BLaER1 (cell line): ENCODE measurements around the gene MTRF1L.

ENCODE experiments used
- H3K27ac ChIP-seq: shearing (Covaris generic); formaldehyde crosslinking; 2 replicates; pipeline ENCODE4 v1.8.1; 2022
- H3K27me3 ChIP-seq: shearing (Covaris generic); formaldehyde crosslinking; 2 replicates; pipeline ENCODE4 v1.8.1; 2022
- H3K36me3 ChIP-seq: shearing (Covaris generic); formaldehyde crosslinking; 2 replicates; pipeline ENCODE4 v1.8.1; 2022
- H3K4me1 ChIP-seq: shearing (Covaris generic); formaldehyde crosslinking; 2 replicates; pipeline ENCODE4 v1.8.1; 2022
- H3K4me2 ChIP-seq: shearing (Covaris generic); formaldehyde crosslinking; 2 replicates; pipeline ENCODE4 v1.8.1; 2022
- H3K4me3 ChIP-seq: shearing (Covaris generic); formaldehyde crosslinking; 2 replicates; pipeline ENCODE4 v1.8.1; 2022
- H3K9ac ChIP-seq: shearing (Covaris generic); formaldehyde crosslinking; 2 replicates; pipeline ENCODE4 v1.8.1; 2022
- H3K9me3 ChIP-seq: shearing (Covaris generic); formaldehyde crosslinking; 2 replicates; pipeline ENCODE4 v1.8.1; 2022
- H4K20me1 ChIP-seq: shearing (Covaris generic); formaldehyde crosslinking; 2 replicates; pipeline ENCODE4 v1.8.1; 2022
- Cebpa-rat ChIP-seq: shearing (Covaris generic); IDR thresholded peaks from 2 replicates; pipeline ENCODE4 v1.8.1; 2022

The MTRF1L gene

GRCh38 chr6:153031335-153031955 is 28.9 kb upstream of the MTRF1L start:
- Histone ChIP-seq H3K27me3 (no peaks in the 10 kb centered on the region), H3K4me2 (no peak overlapping the region), H3K9ac (no peak overlapping the region), H3K36me3 (no peaks in the 10 kb centered on the region), H3K4me1 (no peaks in the 10 kb centered on the region), H3K9me3 (no peaks in the 10 kb centered on the region), H4K20me1 (no peaks in the 10 kb centered on the region), H3K27ac (no peak overlapping the region), H3K4me3 (no peak overlapping the region)
- no peak for TF ChIP-seq Cebpa-rat

- H3K27ac ChIP-seq = no peak overlapping the region
- no peaks in the 10 kb centered on the region for H3K9me3 ChIP-seq
- H3K36me3 ChIP-seq = no peaks in the 10 kb centered on the region
- no peaks in the 10 kb centered on the region for H4K20me1 ChIP-seq
- no peak overlapping the region for H3K4me3 ChIP-seq
- H3K9ac ChIP-seq = no peak overlapping the region
- H3K4me2 ChIP-seq = no peak overlapping the region
- no peaks in the 10 kb centered on the region for H3K4me1 ChIP-seq
- H3K27me3 ChIP-seq = no peaks in the 10 kb centered on the region
- no peak for TF ChIP-seq Cebpa-rat
These were observed 26.5 kb upstream of the MTRF1L start for GRCh38 chr6:153028963-153029362.

DNA sequence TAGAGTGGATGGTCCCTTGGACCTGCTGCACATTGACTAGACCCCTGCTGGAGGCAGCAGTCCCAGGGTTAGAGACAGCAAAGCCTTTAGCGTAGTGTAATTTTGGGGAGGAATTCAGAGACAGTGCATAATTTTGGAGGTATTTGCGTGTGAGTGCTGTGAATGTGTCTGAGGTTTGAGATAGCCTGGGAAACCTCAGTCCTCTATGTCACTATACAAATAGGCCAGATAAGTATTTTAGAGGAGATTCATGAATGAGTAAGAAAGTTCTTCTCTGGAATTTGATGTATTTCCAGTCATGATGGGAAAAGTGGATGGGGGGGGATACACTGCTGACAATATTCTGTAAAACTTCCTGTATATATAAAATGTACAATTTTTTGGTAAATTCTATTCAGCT is 25.8 kb upstream of the MTRF1L start:
- Histone ChIP-seq H3K27ac (no peak overlapping the region), H4K20me1 (no peaks in the 10 kb centered on the region), H3K27me3 (no peaks in the 10 kb centered on the region), H3K36me3 (no peaks in the 10 kb centered on the region), H3K4me1 (no peaks in the 10 kb centered on the region), H3K9me3 (no peaks in the 10 kb centered on the region), H3K4me2 (no peak overlapping the region), H3K4me3 (no peak overlapping the region), H3K9ac (no peak overlapping the region)
- no peak for TF ChIP-seq Cebpa-rat

GRCh38 chr6:153027480-153027879 is 25.0 kb upstream of the MTRF1L start:
- H3K4me2 ChIP-seq = no peak overlapping the region
- TF ChIP-seq Cebpa-rat = no peak
- H3K4me1 ChIP-seq = no peaks in the 10 kb centered on the region
- H3K27ac ChIP-seq = no peak overlapping the region
- no peak overlapping the region for H3K4me3 ChIP-seq
- H4K20me1 ChIP-seq = no peaks in the 10 kb centered on the region
- H3K9ac ChIP-seq = no peak overlapping the region
- no peaks in the 10 kb centered on the region for H3K36me3 ChIP-seq
- no peaks in the 10 kb centered on the region for H3K27me3 ChIP-seq
- no peaks in the 10 kb centered on the region for H3K9me3 ChIP-seq

GRCh38 chr6:153024709-153025017 is 22.2 kb upstream of the MTRF1L start:
- H3K9me3 ChIP-seq = no peaks in the 10 kb centered on the region

DNA sequence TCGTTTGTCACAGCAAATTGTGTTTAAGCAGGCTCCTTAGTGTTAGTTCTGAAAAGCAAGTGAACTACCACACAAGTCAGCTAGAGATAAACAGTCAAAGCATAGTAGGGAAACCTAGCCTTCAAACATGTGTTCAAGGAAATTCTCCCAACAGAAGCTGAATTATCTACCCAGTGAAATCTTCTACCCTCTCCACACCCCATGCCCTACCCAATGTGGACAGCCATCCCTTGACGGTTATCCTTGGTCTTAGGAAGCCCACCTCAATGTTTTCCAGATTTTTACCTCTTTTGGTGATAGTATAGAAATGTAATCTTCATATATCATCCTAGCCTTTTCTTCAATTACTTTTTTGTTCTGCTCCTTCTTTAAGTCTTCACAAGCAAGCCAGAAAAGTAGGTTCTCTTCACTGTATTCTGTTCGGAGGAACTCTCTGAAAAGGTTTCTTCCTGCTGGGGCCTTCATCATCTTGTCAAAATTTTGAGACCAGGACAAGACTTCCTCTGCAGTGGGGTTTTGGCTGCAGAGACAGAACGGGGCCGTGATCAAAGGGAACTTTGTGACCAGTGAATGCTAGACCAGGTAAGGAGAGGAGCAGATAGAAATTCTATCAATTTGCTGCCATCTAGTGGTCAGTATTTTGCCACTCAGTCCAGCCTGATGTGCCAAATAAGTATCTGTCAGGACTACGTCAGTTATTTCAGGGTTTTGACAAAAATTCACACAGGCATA is 21.6 kb upstream of the MTRF1L start:
- Histone ChIP-seq H3K9me3 (no peaks in the 10 kb centered on the region), H4K20me1 (no peaks in the 10 kb centered on the region), H3K36me3 (no peaks in the 10 kb centered on the region), H3K27ac (no peak overlapping the region), H3K4me2 (no peak overlapping the region), H3K4me3 (no peak overlapping the region), H3K9ac (no peak overlapping the region), H3K4me1 (no peaks in the 10 kb centered on the region), H3K27me3 (no peaks in the 10 kb centered on the region)
- no peak for TF ChIP-seq Cebpa-rat

More at GRCh38 chr6:153024709-153025017, 22.2 kb upstream of the MTRF1L start:
- Histone ChIP-seq H3K4me1 (no peaks in the 10 kb centered on the region), H4K20me1 (no peaks in the 10 kb centered on the region), H3K4me2 (no peak overlapping the region), H3K9ac (no peak overlapping the region), H3K27me3 (no peaks in the 10 kb centered on the region), H3K27ac (no peak overlapping the region), H3K36me3 (no peaks in the 10 kb centered on the region), H3K4me3 (no peak overlapping the region)
- no peak for TF ChIP-seq Cebpa-rat

GRCh38 chr6:153018355-153018754 is 15.8 kb upstream of the MTRF1L start:
- no peaks in the 10 kb centered on the region for H3K27me3 ChIP-seq
- H3K4me3 ChIP-seq = no peak overlapping the region
- H3K4me2 ChIP-seq = no peak overlapping the region
- H3K27ac ChIP-seq = no peak overlapping the region
- no peak for TF ChIP-seq Cebpa-rat
- H3K9me3 ChIP-seq = no peaks in the 10 kb centered on the region
- no peaks in the 10 kb centered on the region for H3K36me3 ChIP-seq
- H3K4me1 ChIP-seq = no peaks in the 10 kb centered on the region
- H3K9ac ChIP-seq = no peak overlapping the region
- no peaks in the 10 kb centered on the region for H4K20me1 ChIP-seq

- Histone ChIP-seq H3K4me1 (no peaks in the 10 kb centered on the region), H3K9me3 (no peaks in the 10 kb centered on the region), H4K20me1 (no peaks in the 10 kb centered on the region), H3K9ac (no peak overlapping the region), H3K4me2 (no peak overlapping the region), H3K27me3 (no peaks in the 10 kb centered on the region), H3K36me3 (no peaks in the 10 kb centered on the region), H3K27ac (no peak overlapping the region), H3K4me3 (no peak overlapping the region)
- TF ChIP-seq Cebpa-rat = no peak
These were observed 14.3 kb upstream of the MTRF1L start for GRCh38 chr6:153016846-153017245.

- no peaks in the 10 kb centered on the region for H4K20me1 ChIP-seq
- H3K36me3 ChIP-seq = no peaks in the 10 kb centered on the region
- no peak overlapping the region for H3K4me2 ChIP-seq
- H3K27me3 ChIP-seq = no peaks in the 10 kb centered on the region
- no peaks in the 10 kb centered on the region for H3K4me1 ChIP-seq
- TF ChIP-seq Cebpa-rat = no peak
- no peak overlapping the region for H3K27ac ChIP-seq
- H3K9me3 ChIP-seq = no peaks in the 10 kb centered on the region
- no peak overlapping the region for H3K9ac ChIP-seq
- no peak overlapping the region for H3K4me3 ChIP-seq
These were observed 12.7 kb upstream of the MTRF1L start for GRCh38 chr6:153015094-153015640.

GRCh38 chr6:153013438-153013837 is 10.9 kb upstream of the MTRF1L start:
- Histone ChIP-seq H3K9ac (no peak overlapping the region), H3K4me3 (no peak overlapping the region), H3K27me3 (no peaks in the 10 kb centered on the region), H3K27ac (no peak overlapping the region), H3K4me1 (no peaks in the 10 kb centered on the region), H3K9me3 (no peaks in the 10 kb centered on the region), H3K36me3 (no peaks in the 10 kb centered on the region), H4K20me1 (no peaks in the 10 kb centered on the region), H3K4me2 (no peak overlapping the region)
- no peak for TF ChIP-seq Cebpa-rat

DNA sequence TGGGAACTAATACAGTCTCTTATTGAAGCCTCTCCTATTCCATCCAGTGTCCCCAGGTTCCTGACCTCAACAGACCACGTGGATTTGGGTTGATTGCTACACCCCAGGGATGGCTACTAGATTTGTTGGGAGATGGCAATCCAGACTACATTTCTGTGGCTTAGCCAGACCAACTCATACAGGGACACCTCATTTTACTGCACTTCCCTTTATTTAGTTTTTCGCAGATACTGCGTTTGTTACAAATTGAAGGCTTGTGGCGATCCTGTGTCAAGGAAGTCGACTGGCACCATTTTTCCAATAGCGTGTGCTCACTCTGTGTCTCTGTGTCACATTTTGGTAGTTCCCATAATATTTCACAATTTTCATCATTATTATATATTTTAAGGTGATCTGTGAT is 10.3 kb upstream of the MTRF1L start:
- no peaks in the 10 kb centered on the region for H3K9me3 ChIP-seq
- H3K4me2 ChIP-seq = no peak overlapping the region
- no peaks in the 10 kb centered on the region for H3K36me3 ChIP-seq
- no peak overlapping the region for H3K4me3 ChIP-seq
- H3K27me3 ChIP-seq = no peaks in the 10 kb centered on the region
- no peak overlapping the region for H3K9ac ChIP-seq
- H3K27ac ChIP-seq = no peak overlapping the region
- TF ChIP-seq Cebpa-rat = no peak
- H4K20me1 ChIP-seq = no peaks in the 10 kb centered on the region
- H3K4me1 ChIP-seq = no peaks in the 10 kb centered on the region
